ENCODE results near the gene TPI1.
"Not testable (repeated sequence)": the region's sequence is repeated elsewhere in the genome, so short reads cannot be mapped to it uniquely, and the experiment has no call there.

TPI1 gene

DNA sequence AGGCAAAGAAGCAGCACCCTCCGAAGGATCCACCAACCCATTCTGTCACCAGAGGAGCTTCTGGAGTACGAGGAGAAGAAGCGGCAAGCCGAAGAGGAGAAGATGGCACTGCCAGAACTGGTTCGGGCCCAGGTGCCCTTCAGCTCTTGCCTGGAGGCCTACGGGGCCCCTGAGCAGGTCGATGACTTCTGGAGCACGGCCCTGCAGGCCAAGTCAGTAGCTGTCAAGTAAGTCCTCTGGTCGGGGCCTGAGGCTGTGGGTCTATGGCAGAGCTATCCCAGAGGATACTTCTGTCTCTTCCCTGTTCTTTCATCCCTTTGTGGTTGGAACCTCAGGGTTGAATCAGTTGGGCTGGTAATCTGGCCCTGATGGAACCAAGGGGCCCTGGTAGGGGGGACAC, 5.9 kb upstream of the TPI1 start:
- no peak overlapping the region for H3K4me3 ChIP-seq (ENCODE audit: low read depth, low read length)
- no peak for TF ChIP-seq CTCF (IDR thresholded peaks at IDR 0.05; ENCODE audit: insufficient read depth, low read depth, low read length, missing control alignments)
- DNase-seq (ENCODE audit: low read depth), result no peak

DNA sequence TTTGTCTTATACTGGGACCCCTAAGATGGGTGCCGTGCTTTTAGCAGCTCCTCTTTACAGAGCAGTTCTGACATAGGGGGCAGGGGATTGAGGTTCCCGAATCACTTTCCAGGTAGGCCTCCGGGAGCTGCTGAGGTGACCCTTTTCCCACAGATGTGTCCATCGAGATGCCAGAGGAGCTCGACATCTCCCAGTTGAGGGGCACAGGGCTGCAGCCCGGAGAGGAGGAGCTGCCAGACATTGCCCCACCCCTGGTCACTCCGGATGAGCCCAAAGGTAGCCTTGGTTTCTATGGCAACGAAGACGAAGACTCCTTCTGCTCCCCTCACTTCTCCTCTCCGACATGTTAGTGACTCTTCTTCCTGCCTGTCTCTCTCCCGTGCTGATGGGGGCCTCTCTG, 4.3 kb upstream of the TPI1 start:
- no peak for DNase-seq (ENCODE audit: low read depth)
- no peak overlapping the region for H3K4me3 ChIP-seq (ENCODE audit: low read depth, low read length)
- TF ChIP-seq CTCF (IDR thresholded peaks at IDR 0.05; ENCODE audit: insufficient read depth, low read depth, low read length, missing control alignments), result no peak

- DNase-seq (ENCODE audit: low read depth), result no peak
- no peak overlapping the region for H3K4me3 ChIP-seq (ENCODE audit: low read depth, low read length)
- no peak for TF ChIP-seq CTCF (IDR thresholded peaks at IDR 0.05; ENCODE audit: insufficient read depth, low read depth, low read length, missing control alignments)
These were observed 3.6 kb upstream of the TPI1 start for GRCh38 chr12:6863586-6864321.

- DNase-seq (ENCODE audit: low read depth), result not testable (repeated sequence)
These were observed 2.0 kb upstream of the TPI1 start for GRCh38 chr12:6865307-6865706.

GRCh38 chr12:6866163-6866919, 990 bp upstream of the TPI1 start:
- no peak for DNase-seq (ENCODE audit: low read depth)
- H3K4me3 ChIP-seq (ENCODE audit: low read depth, low read length), result no peak overlapping the region
- no peak for TF ChIP-seq CTCF (IDR thresholded peaks at IDR 0.05; ENCODE audit: insufficient read depth, low read depth, low read length, missing control alignments)

More at GRCh38 chr12:6865307-6865706, 2.0 kb upstream of the TPI1 start:
- not testable (repeated sequence) for H3K4me3 ChIP-seq (ENCODE audit: low read depth, low read length)

GRCh38 chr12:6866920-6867412, 365 bp upstream of the TPI1 start:
- DNase-seq (ENCODE audit: low read depth), result no peak
- TF ChIP-seq CTCF (IDR thresholded peaks at IDR 0.05; ENCODE audit: insufficient read depth, low read depth, low read length, missing control alignments), result no peak

GRCh38 chr12:6868211-6869048, 1.1 kb downstream of the TPI1 start:
- no peak for DNase-seq (ENCODE audit: low read depth)
- no peak for TF ChIP-seq CTCF (IDR thresholded peaks at IDR 0.05; ENCODE audit: insufficient read depth, low read depth, low read length, missing control alignments)
- H3K4me3 ChIP-seq (ENCODE audit: low read depth, low read length), result peak overlapping the region; percentile 97

More at GRCh38 chr12:6866920-6867412, 365 bp upstream of the TPI1 start:
- peak overlapping the region; percentile 97 for H3K4me3 ChIP-seq (ENCODE audit: low read depth, low read length)
